Islet of Langerhans (tissue), 1 donor: ENCODE data around the gene ASPDH.
"Not testable (repeated sequence)": the region's sequence is repeated elsewhere in the genome, so short reads cannot be mapped to it uniquely, and the experiment has no call there.

Experiments used
- FAIRE-seq: peaks from one replicate; lab custom pipeline; 2011; peaks lifted over from hg19 to GRCh38; lab: Jason Lieb, UNC

ASPDH gene

DNA sequence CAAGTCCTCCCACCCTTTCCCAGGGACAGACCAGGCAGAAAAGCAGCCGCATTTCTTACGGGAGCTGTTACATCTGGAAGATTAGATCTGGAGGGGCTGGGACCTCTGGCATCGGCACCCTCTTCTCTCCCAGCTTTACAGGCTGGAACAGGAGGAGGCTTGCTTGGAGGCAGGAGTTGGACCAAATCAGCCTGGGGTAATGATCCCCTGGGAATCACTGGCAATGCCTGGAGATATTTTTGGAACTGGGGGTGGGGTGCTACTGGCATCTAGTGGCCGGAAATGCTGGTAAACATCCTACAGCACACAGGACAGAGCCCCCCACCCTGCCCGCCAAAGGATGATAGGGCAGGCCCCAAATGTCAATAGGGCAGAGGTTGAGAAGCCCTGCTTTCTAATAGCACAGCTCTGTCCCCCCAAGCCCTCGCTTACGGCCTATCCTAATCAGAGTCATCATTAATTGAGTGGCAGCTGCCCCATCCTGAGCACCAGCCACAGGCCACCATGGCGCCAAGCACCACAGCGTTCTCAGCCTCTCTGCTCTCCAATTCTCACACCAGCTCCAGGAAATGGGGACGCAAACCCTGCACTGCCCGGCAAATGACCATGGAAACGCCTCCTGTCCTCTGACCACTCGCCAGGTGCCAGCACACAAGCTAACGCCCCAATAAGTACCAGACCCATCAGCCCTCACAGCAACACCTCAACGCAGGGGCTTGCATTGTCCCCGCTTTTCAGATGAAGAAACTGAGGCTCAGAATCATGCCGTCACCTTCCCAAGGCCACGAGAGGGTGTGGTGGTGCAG, 33.9 kb upstream of the ASPDH start:
- FAIRE-seq = no peak

DNA sequence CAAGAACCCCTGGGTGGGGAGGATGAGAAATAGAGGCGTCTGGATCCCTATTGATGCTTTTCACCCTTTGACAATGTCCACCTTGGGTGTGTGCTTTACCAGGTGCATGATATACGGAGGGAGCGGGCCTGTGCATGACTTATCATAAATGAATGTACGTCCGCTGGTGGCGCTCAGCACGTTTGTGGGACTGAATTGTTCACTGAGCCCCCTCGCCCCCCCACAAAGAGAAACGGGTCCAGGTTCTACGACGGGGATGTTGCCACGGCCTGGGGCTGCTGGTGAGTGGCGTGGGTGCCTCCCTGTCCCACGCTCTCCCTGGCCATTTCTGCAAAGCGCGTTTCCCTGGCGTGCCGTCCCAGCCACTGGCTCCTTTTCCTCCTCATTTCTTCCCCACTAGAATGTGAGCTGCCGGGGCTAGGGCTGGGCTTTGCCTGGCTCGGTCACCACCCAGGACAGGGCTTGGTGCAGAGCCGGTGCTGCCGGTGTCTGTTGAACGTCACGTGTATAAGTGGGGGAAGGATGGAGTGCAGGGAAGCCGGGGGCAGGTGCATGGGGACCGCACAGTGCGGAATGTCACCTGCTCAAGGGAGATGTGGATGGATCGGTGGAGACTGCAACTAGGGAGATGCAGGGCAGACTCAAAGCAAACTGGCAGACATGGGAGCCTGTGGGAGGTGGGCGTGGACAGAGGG, 33.0 kb upstream of the ASPDH start:
- FAIRE-seq = no peak

DNA sequence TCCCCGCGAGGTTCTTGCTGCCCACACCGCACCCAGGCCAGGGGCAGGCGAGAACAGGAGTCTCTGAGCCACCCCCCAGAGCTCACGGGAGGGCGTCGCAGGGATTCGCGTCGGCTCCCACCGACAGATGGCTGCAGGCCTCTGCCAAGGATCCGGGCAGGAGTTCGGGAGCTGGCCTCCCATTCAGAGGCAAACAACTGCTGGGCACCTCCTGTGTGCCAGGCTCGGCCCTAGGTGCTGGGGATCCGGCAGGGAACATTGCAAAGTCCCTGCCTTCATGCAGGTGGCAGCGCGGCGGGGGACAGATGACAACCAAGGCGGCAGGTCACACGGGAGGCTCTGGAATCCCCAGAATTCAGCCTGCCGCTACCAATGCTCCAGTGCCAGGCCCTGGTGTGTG, 29.2 kb upstream of the ASPDH start:
- FAIRE-seq = no peak

DNA sequence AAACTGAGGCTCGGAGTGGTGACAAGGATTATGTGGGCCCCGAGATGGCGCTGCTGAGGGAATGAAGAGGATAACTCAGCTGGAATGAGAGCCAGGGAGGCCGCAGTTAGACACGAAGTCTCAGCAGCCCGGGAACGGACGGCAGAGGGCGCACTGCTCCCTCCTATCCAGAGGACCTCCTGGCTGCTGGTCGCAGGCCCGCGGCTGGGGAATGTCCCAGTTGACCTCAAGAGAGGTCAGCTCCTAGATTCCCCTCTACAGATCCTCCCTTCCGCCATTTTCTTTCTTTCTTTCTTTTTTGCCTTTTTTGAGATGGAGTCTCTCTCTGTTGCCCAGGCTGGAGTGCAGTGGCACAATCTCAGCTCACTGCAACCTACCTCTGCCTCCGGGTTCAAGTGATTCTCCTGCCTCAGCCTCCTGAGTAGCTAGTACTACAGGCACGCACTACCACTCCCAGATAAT, 24.1 kb upstream of the ASPDH start:
- FAIRE-seq = no peak

DNA sequence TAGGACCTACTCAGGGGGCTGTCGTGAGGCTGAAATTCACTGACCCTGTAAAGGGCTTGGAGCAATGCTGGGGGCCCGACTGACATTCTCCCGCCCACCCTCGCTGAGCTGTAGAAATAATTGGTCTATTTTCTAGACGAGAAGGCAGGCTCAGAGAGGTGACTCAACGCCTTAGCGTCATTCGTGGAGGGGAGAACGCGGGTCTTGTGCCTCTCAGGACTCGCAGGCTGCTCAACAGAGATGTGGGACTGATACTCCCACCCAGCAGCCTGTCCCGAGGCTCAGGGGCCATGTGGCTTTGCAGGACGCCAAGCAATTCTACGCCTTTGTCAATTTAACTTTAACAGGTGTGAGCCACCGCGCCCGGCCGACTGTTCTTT, 23.6 kb upstream of the ASPDH start:
- no peak for FAIRE-seq

DNA sequence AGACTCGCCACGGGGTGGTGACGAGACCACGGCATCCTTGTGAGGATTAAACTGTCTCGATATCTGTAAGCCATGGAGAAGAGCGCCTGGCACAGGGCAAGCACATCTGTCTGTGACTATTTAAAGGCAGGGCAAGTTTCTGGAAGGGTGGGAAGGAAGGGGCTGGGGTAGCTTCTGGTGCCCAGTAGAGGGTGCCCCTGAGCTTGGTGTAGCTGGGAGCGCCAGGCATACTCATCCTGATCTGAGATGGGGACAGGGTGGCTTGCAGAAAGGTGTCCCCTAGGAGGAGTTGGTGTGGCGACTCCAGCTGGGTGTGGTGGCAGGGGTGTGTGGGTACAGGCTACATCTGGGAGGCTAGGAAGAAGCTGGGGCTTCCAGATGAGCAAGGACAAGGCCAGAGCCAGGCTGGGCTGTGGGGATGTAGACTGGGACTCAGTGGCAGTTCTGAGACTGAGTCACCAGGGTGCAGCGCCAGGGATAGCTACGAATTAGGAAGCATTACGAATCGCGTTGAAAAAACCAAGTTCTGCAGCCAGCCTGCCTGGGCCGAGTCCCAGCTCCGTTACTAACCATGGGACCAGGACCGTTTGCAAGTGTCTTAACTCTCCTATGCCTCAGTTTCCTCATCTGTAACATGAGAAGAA, 23.1 kb upstream of the ASPDH start:
- FAIRE-seq = no peak

DNA sequence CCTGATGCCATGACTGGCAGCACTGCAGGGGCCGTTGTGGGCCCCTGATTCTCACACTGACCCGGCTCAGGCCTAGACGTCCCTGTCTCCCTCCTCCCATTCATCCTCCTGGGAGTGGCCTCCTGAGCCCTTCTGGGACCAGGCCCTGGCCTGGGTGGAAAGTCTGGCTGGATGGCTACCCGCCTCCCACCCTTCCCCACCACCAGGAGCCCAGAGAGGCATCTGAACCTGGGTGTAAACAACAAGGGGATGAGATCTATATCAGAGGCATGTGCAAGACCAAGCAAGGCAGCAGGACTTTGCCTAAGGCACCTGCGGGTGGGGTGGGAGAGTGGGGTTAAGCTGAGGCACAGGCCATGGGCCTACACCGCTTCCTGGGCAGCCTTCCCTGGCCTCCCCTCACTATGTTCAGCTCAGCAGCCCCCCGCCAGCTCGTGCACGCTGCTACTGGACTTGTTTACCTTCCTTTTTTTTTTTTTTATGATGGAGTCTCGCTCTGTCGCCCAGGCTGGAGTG, 22.0 kb upstream of the ASPDH start:
- FAIRE-seq = no peak

DNA sequence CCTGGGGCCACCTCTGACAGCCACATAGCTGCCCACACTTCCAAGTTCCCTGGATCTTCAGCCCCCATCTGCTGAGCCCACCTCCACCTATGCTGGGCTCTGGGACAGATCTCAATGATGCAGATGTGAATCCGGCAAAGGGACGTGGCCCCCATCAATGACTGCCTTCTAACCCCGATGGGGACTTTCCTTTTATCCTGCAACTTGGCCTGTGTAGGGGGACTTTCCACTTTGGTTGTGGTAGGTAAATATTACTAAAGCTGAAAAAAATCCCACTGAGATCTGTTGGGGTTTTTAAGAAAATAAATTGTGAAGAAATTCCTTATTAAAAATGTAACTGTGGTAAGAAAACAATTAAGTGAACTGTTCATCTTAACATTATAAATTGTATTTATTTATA, 20.8 kb upstream of the ASPDH start:
- FAIRE-seq = no peak

DNA sequence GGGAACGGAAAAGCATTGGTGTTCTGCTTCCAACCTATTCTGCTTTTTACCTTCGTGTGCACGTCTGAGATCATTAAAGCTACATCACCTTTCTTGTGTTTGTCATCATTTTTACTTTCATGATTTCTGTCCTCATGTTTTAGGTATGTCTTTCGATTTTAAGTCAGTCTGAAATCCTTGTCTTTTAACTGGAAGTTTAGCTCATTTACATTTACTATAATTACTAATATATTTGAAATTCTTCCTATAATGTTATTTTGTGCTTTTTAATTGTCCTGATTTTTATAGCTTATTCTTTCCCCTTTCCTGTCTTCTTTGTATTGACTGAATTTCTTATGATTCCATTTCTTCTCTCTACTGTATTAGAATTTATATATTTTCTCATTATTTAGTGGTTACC, 19.2 kb upstream of the ASPDH start:
- FAIRE-seq = no peak

DNA sequence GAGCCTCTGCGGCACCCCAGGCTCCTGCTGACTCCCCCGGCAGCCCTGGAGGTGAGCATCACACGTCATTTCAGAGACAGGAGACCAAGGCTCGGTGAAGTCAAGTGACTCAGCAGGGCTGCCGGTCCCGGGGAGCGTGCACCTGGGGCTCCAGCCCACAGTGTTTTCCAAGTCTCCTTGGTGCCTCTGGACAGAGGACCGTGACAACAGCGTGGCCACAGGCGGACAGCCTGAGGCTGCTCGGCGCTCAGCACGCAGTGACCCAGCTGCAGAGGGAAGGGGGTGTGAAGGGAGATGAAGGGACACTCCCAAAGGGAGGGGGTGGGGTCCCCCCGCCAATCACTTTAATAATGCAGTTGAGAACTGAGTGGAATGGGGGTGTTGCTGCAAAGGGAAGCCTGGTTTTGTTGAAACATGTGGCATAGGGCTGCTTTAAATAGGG, 17.5 kb upstream of the ASPDH start:
- FAIRE-seq = no peak

DNA sequence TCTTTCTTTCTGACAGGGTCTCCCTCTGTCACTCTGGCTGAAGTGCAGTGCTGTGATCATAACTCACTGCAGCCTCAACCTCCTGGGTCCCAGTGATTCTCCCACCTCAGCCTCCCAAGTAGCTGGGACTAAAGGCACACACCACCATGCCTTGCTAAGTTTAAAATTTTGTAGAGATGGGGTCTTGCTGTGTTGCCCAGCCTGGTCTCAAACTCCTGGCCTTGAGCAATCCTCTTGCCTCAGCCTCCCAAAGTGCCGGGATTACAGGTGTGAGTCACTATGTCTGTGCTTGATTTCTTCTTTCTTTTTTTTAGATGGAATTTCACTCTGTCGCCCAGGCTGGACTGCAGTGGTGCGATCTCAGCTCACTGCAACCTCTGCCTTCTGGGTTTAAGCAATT, 14.3 kb upstream of the ASPDH start:
- FAIRE-seq = not testable (repeated sequence)

DNA sequence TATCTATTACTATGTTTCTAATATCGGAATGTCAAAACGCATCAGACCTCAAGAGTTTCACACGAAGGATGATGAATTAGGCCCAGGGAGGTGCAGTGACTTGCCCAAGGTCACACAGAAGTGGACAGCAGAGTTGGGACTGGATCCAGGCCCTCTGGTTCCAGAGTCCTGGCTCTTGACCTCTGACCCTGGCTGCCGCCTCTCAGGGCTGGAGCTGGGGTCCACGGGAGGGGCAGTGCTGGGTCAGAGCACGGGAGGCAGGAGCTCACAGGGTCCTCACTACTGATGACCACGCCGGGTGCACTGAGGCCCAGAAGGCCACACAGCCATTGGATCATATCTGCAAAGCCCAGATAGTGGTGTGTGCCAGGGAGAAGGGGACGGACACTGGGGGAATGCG, 9.2 kb upstream of the ASPDH start:
- no peak for FAIRE-seq

DNA sequence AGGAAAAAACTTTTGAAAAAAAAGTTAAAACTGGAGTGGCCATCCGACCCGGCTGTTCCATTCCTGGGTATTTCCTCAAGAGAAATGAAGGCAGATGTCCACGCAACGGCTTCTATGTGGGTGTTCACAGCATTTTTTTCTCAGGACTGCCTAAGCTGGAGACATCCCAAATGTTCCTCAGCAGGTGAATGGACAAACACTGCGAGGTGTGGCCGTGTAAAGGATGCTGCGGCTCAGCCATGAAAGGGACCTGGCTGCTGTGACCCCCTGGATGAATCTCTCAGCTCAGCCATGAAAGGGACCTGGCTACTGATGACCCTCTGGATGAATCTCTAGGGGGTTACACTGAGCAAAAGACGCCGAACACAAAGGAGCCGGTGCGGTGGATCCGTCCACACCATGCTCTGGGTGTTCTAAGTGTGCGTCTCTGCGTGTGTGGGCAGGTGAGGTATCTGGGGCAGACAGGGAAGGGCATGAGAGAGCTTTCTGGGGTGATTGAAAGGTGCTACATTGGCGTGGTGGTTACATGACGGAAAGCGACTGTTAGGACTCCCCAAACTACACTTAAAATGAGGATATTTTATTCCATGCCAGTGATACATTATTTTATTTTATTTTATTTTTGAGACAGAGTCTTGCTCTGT, 7.2 kb upstream of the ASPDH start:
- no peak for FAIRE-seq

DNA sequence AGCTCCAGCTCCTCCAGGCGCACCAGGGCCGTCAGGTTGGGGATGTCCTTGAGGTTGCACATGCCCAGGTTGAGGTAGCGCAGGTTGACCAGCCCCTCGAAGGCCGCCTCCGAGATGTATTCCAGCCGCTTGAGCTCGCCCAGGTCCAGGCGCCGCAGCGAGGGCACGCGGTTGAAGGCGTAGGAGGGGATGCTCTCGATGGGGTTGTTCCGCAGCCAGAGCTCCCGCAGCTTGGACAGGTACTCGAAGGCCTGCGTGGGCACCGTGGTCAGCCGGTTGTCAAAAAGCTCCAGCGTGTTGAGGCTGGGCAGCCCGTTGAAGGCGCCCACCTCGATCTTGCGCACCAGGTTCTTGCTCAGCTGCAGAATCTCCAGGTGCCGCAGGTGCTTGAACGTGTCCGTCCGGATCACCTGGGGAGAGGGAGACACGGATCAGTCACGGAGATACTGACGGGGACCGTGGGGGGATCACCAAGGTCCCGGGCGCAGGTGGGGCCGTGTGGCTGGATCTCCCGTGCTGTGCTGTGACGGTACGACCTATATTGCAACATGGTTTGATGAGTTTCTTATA, 5.4 kb upstream of the ASPDH start:
- no peak for FAIRE-seq

DNA sequence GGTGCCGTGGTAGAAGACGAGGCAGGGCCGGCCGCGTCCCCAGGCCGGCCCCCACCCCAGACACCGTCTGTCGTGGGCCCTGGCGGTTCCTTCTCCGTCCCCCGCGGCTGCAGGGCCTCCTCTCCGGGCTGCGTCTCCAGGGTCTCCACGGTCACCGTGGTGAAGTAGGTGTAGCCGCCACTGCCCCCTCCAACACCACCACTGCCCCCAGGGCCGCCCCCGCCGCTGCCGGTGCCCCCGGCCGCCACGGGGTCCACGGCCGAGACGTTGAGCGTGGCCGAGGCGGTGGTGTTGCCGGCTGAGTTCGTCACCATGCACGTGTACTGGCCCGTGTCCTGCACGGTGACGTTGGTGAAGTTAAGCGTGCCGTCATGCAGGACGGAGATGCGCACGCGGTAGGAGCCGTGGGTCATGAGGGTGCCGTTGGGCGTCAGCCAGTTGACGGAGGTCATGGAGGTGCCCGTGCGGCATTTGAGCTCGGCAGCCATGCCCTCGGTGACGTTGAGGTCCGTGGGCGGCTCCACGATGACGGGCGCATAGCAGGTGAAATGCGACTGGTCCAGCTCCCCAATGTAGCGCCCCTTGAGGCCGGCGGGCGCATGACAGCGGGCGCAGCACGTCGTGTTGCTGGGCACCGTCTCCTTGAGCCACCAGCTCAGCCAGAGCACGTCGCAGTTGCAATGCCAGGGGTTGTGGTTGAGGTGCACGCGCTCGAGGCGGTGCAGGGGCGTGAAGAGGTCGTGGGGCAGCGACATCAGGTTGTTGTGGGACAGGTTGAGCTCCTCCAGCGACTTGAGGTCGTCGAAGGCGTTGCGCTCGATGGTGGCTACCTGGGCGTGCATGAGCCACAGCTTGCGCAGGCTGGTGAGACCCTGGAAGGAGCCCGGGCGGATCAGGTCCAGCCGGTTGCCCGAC, 4.6 kb upstream of the ASPDH start:
- FAIRE-seq = no peak

DNA sequence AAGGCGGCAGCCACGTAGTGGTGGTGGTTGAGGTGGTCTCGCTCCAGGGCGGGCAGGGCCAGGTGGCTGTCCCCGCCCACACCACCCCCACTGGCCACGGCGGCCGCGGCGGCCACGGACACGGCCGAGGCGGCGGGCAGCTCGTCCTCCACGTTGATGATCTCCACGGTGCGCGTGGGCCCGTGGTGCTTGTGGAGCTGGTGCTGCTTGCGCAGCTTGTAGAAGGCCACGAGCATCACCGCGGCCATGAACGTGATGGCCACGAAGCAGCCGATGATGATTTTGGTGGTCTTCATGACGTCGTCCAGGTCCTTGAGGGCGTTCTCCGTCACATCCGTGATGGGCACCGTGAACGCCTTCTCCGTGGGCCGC, 4.0 kb upstream of the ASPDH start:
- no peak for FAIRE-seq

DNA sequence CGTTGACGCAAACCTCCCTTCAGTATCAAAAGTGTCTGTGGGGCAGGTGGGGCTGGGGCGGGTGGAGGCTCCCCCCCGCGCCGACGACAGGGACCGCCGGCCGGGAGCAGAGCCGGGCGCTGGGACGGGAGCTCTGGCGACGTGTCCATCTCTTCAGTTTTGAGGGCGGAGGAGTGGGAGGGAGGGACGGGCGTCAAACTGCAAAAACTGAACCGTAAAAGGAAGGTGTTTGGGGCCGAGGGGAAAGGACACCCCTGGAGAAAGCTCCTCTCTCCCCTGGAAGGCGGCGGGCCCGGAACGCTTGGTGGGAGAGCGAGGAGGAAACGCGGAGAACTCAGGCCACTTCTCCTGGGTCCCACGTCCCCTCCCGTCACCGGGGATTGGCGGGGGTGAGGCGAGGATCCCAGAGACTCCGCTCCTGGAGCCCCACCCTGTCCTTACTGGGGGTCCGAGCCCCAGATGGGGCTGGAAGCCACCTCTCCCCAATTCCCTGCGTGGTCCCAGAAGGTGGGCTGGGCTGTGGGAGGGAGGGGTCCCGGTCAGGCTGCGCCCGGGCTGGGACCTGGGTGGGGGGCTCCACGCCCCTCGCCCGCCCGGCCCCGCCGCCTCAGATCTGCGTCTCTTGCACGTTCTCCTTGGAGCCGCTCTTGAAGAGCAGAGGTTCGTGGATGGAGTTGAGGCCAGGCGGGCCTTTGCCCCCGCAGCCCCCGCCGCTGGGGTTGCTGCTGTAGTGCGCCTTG, 3.4 kb upstream of the ASPDH start:
- FAIRE-seq = no peak

DNA sequence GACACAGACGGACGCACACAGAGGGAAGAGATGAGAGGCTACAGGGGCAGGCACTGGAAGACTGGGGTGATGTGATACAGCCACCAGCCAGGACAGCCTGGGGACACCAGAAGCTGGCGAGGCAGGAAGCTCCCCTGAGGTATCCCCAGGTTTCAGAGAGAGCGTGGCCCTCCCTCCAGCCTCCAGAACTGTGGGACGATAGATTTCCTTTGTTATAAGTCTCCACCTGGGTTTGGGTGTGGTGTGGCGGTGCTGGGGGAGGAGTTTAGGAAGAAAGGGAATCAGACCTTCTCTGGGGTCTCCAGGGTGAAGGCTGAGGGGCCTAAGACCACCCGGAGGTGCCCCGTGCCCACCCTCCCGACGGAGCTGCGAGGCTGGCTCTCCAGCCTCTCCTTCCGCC, 2.7 kb upstream of the ASPDH start:
- FAIRE-seq = no peak

DNA sequence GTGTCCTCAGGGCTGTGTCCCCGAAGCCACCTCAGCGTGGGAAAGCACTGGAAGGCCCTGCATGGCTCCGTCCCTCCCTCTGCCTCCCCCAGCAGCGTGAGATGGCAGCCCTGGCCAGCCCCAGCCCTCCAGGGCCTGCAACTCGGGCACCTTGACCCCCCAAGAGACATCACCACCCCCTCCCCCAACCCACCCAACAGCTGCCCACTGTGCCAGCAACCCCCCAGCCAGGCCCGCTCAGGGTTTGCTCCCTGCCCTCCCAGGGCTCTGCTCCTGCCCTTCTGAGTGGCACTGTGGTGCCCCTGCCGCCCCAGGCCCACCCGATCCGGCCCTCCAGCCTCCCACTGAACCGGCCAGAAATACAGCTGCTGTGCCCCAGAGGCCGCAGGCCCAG, 1.5 kb upstream of the ASPDH start:
- FAIRE-seq = no peak

DNA sequence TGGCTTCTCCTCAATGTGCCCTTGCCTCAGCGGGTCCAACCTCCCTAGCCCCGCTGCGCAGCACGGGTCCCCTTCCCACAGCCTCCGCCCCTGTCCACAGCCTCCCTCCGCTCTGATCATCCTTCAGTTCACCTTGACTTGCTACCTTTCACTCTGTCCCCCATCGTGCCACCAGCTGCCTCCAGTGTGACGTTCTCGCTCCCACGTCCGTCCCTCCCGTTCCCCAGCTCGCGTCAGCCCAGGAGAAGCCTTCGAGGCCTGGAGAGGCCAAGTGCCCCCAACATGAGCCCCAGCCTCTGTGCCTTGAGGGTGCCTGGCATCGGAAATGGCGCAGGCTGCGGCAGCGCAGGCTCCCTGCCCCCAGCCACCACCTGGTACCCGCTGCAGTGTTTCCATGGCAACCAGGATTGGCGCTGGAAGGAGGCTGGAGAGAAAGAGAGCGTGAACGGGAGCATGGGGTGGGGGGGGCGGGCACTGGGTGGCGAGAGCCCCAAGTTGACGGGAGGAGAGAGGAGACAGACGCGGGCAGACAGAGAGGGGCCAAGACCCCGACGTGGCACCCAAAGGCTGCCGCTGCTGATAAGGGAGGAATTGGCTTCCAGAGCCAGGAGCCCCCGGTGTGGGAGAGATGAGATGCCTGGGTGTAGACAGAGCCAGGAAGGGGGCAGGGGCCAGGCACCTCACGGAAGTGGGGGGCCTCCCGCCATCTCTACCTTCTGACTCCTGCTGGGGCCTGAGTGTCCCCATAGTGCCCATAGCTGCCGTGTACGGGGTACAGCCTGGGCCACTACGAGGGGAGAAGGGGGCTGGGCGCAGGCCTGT, 844 bp upstream of the ASPDH start:
- FAIRE-seq = no peak
